HepG2 (cell line): ENCODE measurements around the gene NUPR2.

Experiments
- ESRRA ChIP-seq: sonication (generic); formaldehyde crosslinking; IDR thresholded peaks from 2 replicates; pipeline ENCODE4 v1.5.1; 2020; ENCODE audit warnings: mild to moderate bottlenecking, low read depth, missing genetic modification reagents
- MIER3 ChIP-seq: IDR thresholded peaks from 2 replicates; pipeline ENCODE4 v1.6.1; 2016; ENCODE audit warnings: missing compliant biosample characterization, borderline replicate concordance
- POLR2A ChIP-seq, 2 experiments: IDR thresholded peaks; 2 replicates each; pipeline ENCODE4 v1.6.1; 2011; ENCODE audit warnings: low read depth in 2 of 2, low read length in 2 of 2, mild to moderate bottlenecking in 1 of 2, moderate library complexity in 1 of 2; ENCODE audit not compliant: insufficient read depth in 1 of 2
- SMAD3 ChIP-seq: sonication (generic); formaldehyde crosslinking; IDR thresholded peaks from 2 replicates; pipeline ENCODE4 v1.4.0; 2020; ENCODE audit warnings: missing genetic modification reagents
- U2AF1 ChIP-seq: fragments of 200-400 bp; formaldehyde crosslinking; optimal IDR thresholded peaks from 2 replicates; pipeline ENCODE3; 2017; ENCODE audit warnings: mild to moderate bottlenecking, low read depth, low read length
- ZNF121 ChIP-seq: sonication (generic); formaldehyde crosslinking; IDR thresholded peaks from 2 replicates; pipeline ENCODE4 v1.5.0; 2020; ENCODE audit warnings: mild to moderate bottlenecking, missing genetic modification reagents
- TF ChIP-seq, protein P1 (sequence below): sonication (generic); formaldehyde crosslinking; IDR thresholded peaks from 2 replicates; pipeline ENCODE4 v1.4.0; 2020; ENCODE audit warnings: mild to moderate bottlenecking, missing genetic modification reagents
- TF ChIP-seq, protein P2 (sequence below): sonication (generic); formaldehyde crosslinking; IDR thresholded peaks from 2 replicates; pipeline ENCODE4 v1.4.0; 2020; ENCODE audit warnings: missing genetic modification reagents

DNA sequence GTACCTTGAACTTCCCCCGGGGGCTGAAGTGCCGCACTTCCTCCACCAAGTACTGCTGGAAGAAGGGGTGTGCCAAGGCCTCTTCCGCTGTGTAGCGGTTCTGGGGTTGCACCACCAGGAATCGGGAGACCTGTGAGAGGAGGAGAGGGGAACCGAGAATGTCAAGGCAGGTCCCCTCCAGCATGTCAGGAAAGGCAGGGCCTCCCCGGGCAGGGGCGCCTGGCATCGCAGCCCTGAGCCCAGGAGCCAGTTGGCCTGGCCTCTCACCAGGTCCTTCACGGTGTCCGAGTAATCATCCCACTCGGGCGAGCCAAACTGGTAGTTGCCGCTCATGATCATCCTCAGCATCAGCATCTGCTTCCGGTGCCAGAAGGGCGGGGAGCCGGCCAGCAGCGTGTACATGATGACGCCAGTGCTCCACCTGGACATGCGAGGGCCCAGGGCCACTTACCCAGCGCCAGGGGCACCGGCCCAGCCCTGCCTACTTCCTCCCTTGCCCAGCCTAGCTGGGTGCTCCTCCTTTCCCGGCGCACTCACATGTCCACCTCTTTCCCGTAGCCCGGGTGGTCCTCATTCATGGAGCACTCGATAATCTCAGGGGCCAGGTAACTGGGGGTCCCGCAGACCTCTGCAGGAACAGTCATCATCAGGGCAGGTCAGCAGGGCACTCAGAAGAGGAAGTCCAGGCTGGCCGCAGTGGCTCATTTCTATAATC lies 34.4 kb downstream of the NUPR2 start:
- no peak for TF ChIP-seq ESRRA (CRISPR knock-in tag)
- no peak for TF ChIP-seq SMAD3
- TF ChIP-seq, protein P1, sequence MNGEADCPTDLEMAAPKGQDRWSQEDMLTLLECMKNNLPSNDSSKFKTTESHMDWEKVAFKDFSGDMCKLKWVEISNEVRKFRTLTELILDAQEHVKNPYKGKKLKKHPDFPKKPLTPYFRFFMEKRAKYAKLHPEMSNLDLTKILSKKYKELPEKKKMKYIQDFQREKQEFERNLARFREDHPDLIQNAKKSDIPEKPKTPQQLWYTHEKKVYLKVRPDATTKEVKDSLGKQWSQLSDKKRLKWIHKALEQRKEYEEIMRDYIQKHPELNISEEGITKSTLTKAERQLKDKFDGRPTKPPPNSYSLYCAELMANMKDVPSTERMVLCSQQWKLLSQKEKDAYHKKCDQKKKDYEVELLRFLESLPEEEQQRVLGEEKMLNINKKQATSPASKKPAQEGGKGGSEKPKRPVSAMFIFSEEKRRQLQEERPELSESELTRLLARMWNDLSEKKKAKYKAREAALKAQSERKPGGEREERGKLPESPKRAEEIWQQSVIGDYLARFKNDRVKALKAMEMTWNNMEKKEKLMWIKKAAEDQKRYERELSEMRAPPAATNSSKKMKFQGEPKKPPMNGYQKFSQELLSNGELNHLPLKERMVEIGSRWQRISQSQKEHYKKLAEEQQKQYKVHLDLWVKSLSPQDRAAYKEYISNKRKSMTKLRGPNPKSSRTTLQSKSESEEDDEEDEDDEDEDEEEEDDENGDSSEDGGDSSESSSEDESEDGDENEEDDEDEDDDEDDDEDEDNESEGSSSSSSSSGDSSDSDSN (CRISPR knock-in tag), result no peak
- TF ChIP-seq, protein P2, sequence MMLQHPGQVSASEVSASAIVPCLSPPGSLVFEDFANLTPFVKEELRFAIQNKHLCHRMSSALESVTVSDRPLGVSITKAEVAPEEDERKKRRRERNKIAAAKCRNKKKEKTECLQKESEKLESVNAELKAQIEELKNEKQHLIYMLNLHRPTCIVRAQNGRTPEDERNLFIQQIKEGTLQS (CRISPR knock-in tag), result no peak
- TF ChIP-seq ZNF121 (CRISPR knock-in tag), result no peak
- no peak for TF ChIP-seq U2AF1
- no peak for TF ChIP-seq POLR2A (IDR thresholded peaks at IDR 0.05; ENCODE audit: insufficient read depth in 1 of 2, low read depth in 2 of 2, low read length in 2 of 2)
- no peak for TF ChIP-seq MIER3
